GM10248 (cell line): ENCODE data around the gene MAPRE2.
"Not testable (repeated sequence)": the region's sequence is repeated elsewhere in the genome, so short reads cannot be mapped to it uniquely, and the experiment has no call there.

Source experiments
- CTCF ChIA-PET: fragments of 300-600 bp; sonication (Branson Sonifier 250); formaldehyde crosslinking; extraction: SDS; loops from one replicate; lab custom pipeline; 2021; ENCODE audit warnings: antibody characterized with exemption; lab: Yijun Ruan, JAX
- POLR2A ChIA-PET: fragments of 350-650 bp; sonication (Branson Sonifier 250); formaldehyde crosslinking; extraction: SDS; loops from one replicate; lab custom pipeline; 2020; ENCODE audit warnings: antibody characterized with exemption; lab: Yijun Ruan, JAX
- DNase-seq: peaks from one replicate; pipeline ENCODE4 v3.0.0; 2012; ENCODE audit errors: extremely low spot score
- CTCF ChIP-seq: IDR thresholded peaks from 2 replicates; pipeline ENCODE4 v1.5.1; 2012; ENCODE audit warnings: mild to moderate bottlenecking, low read depth; ENCODE audit errors: extremely low read depth, missing control alignments, control extremely low read depth

Gene MAPRE2

GRCh38 chr18:35161934-35162333 is 120.7 kb downstream of the MAPRE2 start:
- TF ChIP-seq CTCF: no peak
- ChIA-PET POLR2A (no interaction called here), CTCF (interaction anchor here (0.8 to 1.4 kb wide), 2 partner anchors 32 to 120 kb away, joined by 3 read pairs; partner anchors contain the start of gene MAPRE2)
- DNase-seq: no peak

GRCh38 chr18:35163014-35163539 is 121.9 kb downstream of the MAPRE2 start:
- TF ChIP-seq CTCF: no peak
- ChIA-PET CTCF (interaction anchor here (1.4 kb wide), 2 partner anchors 121 to 166 kb away, joined by 3 read pairs; partner anchors contain the start of gene MAPRE2), POLR2A (no interaction called here)
- no peak for DNase-seq

DNA sequence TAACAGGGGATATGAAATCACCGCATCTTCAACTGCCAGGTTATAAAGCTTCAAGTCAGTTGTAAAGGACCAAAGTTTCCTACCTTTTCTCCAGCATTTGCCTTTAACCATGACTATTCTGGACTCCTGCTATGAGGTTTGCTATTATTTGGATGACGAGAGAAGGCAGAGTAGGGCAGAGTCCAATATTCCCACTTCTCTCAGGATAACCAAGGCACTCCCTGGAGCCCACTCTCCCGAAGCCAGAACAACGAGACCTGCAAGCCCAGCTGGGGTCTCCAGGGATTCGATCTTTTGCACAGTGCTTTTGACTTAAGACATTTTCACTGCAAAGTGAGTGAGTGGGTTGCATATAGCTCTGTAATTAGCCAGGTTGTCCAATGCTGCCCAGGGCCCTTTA is 122.5 kb downstream of the MAPRE2 start:
- ChIA-PET CTCF (interaction anchor here (1.4 kb wide), 1 partner anchor 167 kb away, joined by 3 read pairs; no protein-coding TSS in a partner anchor), POLR2A (no interaction called here)
- no peak for TF ChIP-seq CTCF
- no peak for DNase-seq

- TF ChIP-seq CTCF: no peak
- CTCF ChIA-PET: interaction anchor here (1.4 kb wide), 1 partner anchor 167 kb away, joined by 3 read pairs; no protein-coding TSS in a partner anchor
- DNase-seq: no peak
- POLR2A ChIA-PET: no interaction called here
Measured at GRCh38 chr18:35164133-35164532, 122.9 kb downstream of the MAPRE2 start.

- CTCF ChIA-PET: interaction anchor here (1.0 to 3.8 kb wide), 3 partner anchors 10 to 39 kb away, joined by 3 to 12 read pairs (median 4); no protein-coding TSS in a partner anchor
Measured at GRCh38 chr18:35167332-35167731, 126.1 kb downstream of the MAPRE2 start.

DNA sequence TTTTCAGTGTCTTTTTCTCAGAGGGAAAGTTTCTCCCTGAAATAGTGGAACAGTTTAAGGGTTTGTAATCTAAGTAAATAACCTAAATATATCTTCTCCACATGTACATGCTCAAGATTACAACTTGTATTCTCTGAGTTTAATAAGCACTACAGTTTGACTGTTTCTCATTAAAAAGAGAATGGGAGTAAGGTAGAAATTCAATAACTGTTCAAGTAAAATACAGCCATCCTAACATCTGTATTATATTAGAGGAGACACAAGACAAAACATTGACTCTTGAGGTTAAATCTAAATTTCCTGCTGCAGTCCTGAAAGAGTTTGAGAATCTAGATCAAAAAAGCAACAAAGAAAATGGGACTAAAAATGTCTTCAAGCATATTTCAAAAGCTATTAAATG is 126.6 kb downstream of the MAPRE2 start:
- CTCF ChIA-PET: interaction anchor here (1.0 to 3.8 kb wide), 2 partner anchors 8 to 10 kb away, joined by 3 to 12 read pairs; no protein-coding TSS in a partner anchor
- no peak for DNase-seq
- TF ChIP-seq CTCF: no peak
- POLR2A ChIA-PET: no interaction called here

More at GRCh38 chr18:35167332-35167731, 126.1 kb downstream of the MAPRE2 start:
- no peak for TF ChIP-seq CTCF
- POLR2A ChIA-PET: no interaction called here
- DNase-seq: no peak

DNA sequence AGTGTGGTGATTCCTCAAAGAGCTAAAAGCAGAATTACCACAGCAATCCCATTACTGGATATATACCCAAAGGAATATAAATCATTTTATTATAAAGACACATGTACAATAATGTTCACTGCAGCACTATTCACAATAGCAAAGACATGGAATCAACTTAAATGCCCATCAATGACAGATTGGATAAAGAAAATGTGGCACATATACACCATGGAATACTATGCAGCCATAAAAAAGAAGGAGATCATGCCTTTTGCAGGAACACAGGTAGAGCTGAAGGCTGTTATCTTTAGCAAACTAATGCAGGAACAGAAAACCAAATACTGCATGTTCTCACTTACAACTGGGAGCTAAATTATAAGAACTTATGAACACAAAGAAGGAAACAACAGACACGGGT is 129.1 kb downstream of the MAPRE2 start:
- DNase-seq, POLR2A ChIA-PET: not testable (repeated sequence)
- CTCF ChIA-PET: interaction anchor here (1.1 to 2.3 kb wide), 4 partner anchors 9 to 29 kb away, joined by 4 to 7 read pairs (median 4); no protein-coding TSS in a partner anchor
